HG03095 (cell line): ENCODE results near the gene CYP3A4.
"Not testable (repeated sequence)": the region's sequence is repeated elsewhere in the genome, so short reads cannot be mapped to it uniquely, and the experiment has no call there.

ENCODE experiments used
- ATAC-seq: cut with Tn5 transposase; IDR thresholded peaks from one replicate; pipeline ENCODE4 v1.9.1; 2021; ENCODE audit warnings: moderate library complexity; ENCODE audit not compliant: unreplicated experiment

CYP3A4 gene

DNA sequence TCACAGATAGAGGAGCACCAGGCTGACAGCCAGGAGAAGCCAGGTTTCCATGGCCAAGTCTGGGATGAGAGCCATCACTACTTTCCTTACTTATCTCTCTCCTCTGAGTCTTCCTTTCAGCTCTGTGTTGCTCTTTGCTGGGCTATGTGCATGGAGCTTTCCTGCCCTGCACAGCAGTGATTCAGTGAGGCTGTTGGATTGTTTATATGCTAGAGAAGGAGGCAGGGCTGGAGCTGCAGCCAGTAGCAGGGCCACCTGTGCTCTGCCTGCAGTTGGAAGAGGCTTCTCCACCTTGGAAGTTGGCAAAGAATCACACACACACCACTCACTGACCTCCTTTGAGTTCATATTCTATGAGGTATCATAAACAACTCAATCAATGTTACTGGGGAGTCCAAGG, at the start of gene CYP3A4:
Gene CYP3A4 (minus strand): TSS at position 178 of the 400 bp plus-strand sequence. CDS start 103 bp downstream, at position 75.
- ATAC-seq, result no peak

DNA sequence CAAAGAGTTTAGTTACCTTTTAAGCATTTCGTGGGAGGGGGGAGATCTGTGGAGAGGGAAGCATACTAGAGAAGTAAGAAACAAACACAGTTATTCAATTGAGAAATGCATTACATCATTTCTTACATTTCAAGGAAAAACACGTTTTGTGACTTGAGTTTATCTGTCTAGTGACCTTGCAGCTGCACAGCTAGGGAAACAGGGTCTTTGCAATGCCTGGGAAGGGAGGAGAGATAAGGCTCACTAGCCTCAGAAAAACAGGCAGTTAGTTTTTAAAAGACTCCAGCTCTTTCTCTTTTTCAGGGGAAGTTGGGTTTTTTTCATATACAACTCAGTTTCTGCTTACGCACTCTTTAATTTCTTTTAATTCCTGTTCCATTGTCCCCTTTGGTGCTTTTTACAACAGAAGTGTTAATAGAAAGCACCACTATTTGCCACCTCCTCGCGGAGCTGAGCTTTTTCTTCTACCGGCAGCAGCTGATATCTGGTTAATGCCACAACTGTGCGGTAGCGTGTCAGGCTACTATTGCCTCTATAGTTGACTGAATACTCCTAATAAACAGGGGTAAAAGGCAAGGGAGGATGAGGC, 49.4 kb upstream of the CYP3A4 start:
- no peak for ATAC-seq

DNA sequence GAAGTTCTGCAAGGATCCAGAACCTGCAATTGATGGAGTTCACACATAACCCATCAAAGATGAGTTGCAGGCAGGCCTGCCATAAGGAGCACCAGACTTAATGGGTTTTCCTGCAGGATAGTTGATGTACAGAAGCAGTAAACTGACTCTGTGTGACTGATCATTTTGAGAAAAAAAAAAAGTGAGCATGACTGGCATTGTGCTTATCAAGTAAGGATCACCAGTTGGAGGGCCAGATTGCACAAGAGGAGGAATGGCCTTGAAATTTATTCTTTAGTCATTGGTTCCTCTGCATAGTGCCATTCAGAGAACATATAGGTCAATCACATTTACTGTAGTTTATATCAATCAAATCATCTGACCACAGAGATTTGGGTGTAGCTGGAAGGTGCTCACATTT, 47.6 kb upstream of the CYP3A4 start:
- no peak for ATAC-seq

DNA sequence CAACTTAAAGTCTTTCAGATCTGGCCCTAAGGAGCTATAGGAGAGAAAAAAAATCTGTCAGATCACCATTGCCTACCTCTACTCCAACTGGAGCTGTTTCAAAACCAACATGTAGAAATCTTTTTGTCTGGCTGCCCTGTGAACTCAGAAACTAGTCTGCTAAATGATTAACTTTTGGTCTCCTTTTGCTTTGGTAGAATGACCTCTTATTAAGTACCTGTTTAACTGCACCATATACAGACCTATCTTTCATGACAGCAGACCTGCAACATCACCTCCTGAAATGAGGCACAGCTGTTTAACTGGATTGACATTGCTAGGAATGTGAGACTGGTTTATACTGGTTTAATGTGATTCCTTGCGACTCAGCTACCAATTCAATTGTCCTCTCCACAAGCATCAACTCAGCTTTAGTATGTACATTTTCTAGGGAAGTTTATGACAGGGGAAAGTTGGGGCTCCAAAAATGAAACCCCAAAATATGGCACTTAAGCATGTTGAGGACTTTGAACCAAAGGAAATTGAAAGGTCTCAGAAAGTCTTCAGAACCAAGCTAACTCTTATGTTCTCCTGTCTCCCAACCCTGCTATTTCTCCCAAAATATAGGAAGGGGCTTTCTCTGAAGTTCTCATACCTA, 45.7 kb upstream of the CYP3A4 start:
- ATAC-seq, result no peak

DNA sequence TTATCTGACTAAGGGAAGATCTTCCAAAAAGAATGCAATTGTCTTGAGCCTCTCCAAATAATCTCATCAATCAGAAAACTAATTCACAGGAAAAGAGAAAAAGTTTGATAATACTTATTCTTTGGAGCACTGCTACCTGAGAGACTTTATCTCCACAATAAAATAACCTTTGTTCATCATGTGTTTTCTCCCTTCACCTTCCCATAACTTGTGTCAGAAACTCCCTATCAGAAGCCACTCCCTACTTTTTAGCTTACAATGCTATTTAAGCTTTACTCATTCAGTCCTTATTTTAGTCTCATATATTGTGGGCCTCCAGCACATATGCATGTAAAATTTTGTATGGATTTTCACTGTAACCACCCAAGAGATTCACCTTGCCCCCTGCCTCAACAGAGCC, 44.8 kb upstream of the CYP3A4 start:
- ATAC-seq, result no peak

DNA sequence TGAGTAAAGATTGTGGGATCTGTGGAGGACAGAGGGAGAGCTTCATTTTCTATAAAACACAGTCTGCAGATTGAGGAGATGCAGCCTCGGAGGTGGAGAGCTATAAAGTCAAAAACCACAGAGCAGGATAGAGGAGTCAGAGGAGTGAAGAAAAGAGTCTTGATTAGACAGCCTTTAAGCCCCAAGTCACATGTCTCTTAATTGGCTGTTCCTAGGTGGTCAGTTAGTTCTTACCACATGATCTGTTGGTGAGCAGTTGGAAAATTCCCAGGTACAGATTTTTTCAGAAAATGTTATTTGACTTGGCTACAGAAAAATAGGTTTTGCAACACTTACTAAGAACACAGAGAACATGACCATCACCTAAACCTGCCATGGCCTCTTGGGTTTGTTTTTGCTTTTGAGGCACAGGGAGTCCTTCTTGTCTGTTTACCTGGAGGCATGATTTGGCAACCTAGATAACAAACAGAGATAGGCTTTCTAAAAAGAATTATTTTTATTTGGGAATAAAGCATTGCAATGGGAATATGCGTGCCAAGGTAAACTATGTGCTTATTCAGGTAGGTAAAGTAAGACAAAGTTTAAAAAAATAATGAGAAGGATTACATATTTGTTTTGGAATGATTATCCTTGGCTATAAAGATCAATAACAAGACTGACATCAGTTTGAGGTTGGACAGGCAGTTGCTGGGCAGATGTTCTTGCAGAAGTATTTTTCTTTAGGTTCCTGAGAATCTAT, 43.2 kb upstream of the CYP3A4 start:
- no peak for ATAC-seq

DNA sequence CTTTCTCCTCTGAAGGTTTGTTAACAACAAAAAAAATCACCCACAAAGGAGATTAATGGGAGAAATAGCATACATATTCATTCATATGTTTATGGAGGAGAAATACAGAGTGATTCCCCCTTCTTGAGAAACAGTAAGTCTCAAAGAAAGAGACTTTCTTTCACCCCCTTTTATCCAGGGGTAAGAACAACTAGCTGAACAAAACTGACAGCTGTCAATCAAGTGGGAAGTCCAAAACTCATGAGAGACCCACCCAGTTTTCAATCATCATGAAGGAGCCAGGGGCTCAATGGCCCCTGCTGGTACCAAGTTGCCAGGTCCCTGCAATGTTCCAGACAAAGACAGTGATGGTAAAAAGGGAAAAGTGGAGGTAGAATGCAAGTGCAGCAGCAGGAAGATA, 41.9 kb upstream of the CYP3A4 start:
- no peak for ATAC-seq

DNA sequence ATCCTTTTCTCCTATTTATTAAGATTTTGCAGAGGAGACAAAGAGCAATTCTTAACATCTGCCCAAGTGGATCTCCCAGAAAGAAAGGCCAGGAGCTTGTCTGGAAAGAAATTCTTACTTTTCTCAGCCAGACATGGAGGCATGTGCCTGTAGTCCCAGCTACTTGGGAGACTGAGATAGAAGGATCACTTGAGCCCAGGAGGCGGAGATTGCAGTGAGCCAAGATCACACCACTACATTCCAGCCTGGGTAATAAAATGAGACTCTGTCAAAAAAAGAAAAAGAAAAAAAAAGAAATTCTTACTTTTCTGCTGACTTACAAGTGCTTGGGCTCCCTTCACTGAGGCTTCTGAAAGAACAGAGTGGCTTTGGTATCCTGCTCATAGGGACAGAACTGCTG, 41.5 kb upstream of the CYP3A4 start:
- ATAC-seq, result no peak

DNA sequence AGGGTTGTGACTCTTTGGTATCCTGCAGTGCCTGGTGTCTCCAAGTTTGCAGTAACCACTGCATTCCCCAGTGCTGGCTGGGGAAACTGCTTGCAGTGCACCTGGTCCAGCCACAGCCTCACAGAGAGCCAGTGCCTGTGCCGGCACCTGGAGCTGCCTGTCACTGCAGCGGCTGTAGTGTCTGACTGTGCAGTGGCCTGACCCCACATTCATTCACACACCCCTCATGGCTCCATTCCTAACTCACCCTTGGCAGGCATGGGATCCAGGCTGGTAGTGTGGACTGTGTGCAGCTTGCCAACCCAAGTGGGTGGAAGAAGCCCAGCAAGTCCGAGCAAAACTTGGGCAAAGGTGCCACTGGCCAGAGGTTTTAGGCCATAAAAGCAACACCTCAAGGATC, 40.1 kb upstream of the CYP3A4 start:
- no peak for ATAC-seq

DNA sequence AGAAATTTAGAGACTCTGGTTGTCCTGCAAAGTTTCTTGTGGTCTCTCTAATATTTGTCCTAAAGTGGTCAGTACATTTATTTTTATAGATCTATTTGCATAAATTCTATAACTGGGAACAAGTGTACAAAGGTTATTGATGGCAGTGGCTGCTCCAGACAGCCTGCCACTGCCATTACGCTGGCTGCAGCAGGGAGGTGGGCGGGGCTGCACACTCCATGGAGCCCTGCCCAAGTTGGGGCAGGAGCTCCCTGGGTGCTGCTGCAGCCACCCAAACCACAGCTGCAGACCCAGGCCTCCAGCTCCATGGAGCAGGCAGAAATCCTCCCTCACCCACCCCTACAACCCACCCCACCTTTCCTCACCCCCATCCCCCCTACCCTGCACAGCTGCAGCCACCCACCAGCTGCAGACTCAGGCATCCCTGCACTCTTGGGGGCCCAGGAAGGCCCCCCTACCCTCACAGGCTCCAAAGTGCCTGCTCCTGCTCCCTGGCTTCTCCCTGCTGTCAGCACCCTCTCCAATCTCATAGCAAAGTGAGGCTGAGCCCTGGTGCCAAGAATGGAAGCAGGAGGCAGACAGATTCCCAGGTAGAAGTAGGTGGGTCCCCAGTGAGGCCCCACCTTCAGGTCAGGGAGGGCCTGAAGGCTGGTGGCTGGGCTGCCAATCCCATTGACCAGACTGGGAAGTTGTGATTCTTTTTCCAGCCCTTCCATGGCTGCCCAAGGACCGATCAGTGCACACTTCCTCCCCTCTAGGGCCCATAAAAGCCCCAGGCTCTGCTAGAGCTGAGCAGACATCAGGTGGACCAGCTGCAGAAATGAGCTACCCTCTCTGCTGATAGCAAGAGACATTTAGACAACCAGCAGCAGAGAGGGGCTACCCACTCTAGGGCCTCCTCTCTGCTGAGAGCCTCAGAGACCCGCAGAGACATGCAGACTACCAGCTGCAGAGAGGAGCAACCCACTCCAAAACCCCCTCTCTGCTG, 39.0 kb upstream of the CYP3A4 start:
- no peak for ATAC-seq

DNA sequence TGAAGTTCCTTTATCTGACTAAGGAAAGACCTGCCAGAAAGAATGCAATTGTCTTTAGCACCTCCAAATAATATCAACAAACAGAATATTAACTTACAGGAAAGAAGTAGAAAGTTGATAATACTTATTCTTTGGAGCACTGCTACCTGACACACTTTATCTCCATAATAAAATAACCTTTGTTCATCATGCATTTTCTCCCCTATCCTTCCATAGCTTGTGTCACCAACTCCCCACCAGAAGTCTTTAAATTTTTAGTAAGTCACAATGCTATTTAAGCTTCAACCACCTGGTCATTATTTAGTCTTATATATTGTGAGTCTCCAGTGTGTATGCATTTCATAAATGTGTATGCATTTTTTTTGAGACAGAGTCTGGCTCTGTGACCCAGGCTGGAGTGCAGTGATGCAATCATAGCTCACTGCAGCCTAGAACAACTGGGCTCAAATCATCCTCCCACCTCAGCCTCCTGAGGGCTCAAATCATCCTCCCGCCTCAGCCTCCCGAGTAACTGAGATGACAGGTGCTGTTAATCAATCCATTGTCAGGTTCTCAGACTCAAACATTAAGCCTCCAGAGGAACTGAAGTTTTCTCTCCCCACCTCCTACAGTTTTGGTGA, 36.5 kb upstream of the CYP3A4 start:
- no peak for ATAC-seq

DNA sequence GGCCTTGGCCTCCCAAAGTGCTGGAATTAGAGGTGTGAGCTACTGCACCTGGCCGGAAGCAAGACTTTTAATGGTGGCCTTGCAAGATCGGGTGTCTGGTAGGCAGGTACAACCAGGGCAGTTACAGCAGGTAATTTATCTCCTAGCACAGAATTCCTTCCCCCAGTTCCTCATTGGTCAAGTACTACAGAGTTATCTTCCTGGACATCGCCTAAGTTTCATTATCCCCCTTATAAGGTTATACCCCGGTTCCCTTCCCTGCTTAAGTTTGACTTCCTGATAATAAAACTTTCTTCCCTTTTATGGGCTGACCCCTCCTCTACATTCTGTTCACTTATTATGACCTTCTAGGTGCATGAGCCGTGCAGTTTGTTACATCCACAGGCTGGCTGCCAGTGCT, 24.8 kb upstream of the CYP3A4 start:
- ATAC-seq, result no peak

DNA sequence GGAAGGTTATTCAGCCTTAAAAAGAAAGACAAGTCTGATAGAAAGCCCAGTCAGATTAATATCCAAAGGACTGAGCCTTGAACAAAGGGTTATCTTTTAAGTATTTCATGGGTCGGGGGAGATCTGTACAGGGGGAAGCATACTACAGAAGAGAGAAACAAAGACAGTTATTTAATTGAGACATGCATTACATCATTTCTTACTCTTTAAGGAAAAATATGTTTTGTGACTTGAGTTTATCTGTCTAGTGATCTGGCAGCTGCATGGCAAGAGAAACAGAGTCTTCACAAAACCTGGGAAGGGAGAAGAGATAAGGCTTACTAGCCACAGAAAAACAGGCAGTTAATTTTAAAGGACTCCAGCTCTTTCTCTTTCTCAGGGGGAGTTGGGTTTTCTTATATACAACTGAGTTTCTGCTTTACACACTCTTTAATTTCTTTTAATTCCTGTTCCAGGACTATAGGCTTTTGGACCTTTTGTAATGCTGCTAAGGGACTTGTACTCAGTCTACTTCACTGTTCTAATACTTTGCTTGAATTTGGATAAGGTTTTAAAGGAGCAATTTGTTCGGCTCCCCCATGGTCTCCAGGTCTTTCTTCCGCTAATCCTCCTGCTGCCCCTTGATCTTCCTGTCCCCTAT, 23.0 kb upstream of the CYP3A4 start:
- no peak for ATAC-seq

DNA sequence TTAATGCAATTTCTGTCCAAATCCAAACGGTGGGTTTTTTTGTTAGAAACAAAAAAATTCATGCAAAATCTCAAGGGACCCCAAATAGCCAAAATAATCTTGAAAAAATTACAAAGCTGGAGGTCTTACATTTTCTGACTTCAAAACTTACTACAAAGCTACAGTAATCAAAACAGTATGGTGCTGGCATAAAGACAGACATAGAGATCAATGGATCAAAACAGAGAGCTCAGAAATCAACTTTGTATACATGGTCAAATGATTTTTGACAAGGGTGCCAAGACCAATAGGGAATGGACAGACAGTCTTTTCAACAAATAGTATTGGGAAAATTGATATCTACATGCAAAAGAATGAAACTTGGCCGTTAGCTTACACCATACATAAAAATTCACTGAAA, 21.7 kb upstream of the CYP3A4 start:
- no peak for ATAC-seq

DNA sequence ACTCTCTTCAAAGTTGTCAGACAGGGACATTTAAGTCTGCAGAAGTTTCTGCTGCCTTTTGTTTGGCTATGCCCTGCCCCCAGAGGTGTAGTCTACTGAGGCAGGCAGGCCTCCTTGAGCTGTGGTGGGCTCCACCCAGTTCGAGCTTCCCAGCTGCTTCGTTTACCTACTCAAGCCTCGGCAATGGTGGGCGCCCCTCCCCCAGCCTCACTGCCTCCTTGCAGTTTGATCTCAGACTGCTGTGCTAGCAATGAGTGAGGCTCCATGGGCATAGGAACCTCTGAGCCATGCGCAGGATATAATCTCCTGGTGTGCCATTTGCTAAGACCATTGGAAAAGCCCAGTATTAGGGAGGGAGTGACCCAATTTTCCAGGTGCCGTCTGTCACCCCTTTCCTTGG, 19.1 kb upstream of the CYP3A4 start:
- ATAC-seq, result not testable (repeated sequence)

DNA sequence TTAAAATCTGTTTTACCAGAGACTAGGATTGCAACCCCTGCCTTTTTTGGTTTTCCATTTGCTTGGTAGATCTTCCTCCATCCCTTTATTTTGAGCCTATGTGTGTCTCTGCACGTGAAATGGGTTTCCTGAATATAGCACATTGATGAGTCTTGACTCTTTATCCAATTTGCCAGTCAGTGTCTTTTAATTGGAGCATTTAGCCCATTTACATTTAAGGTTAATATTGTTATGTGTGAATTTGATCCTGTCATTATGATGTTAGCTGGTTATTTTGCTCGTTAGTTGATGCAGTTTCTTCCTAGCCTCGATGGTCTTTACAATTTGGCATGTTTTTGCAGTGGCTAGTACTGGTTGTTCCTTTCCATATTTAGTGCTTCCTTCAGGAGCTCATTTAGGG, 17.4 kb upstream of the CYP3A4 start:
- not testable (repeated sequence) for ATAC-seq

DNA sequence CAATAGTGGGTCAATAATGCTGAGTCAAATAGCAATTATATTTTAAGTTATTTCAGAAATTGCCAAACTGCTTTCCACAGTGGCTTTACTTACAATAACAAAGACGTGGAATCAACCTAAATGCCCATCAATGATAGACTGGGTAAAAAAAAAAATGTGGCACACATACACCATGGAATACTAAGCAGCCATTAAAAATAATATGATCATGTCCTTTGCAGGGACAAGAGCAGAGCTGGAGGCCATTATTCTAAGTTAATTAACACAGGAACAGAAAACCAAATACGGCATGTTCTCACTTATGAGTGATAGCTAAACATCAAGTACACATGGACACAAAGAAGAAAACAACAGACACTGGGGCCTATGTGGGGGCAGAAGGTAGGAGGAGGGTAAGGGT, 15.0 kb upstream of the CYP3A4 start:
- ATAC-seq, result no peak

DNA sequence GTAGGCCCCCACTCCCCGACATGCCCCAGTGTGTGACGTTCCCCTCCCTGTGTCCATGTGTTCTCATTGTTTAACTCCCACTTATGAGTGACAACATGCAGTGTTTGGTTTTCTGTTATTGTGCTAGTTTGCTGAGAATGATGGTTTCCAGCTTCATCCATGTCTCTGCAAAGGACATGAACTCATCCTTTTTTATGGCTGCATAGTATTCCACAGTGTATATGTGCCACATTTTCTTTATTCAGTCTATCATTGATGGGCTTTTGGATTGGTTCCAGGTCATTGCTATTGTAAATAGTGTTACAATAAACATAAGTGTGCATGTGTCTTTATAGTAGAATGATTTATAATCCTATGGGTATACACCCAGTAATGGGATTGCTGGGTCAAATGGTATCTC, 11.9 kb upstream of the CYP3A4 start:
- ATAC-seq, result not testable (repeated sequence)

DNA sequence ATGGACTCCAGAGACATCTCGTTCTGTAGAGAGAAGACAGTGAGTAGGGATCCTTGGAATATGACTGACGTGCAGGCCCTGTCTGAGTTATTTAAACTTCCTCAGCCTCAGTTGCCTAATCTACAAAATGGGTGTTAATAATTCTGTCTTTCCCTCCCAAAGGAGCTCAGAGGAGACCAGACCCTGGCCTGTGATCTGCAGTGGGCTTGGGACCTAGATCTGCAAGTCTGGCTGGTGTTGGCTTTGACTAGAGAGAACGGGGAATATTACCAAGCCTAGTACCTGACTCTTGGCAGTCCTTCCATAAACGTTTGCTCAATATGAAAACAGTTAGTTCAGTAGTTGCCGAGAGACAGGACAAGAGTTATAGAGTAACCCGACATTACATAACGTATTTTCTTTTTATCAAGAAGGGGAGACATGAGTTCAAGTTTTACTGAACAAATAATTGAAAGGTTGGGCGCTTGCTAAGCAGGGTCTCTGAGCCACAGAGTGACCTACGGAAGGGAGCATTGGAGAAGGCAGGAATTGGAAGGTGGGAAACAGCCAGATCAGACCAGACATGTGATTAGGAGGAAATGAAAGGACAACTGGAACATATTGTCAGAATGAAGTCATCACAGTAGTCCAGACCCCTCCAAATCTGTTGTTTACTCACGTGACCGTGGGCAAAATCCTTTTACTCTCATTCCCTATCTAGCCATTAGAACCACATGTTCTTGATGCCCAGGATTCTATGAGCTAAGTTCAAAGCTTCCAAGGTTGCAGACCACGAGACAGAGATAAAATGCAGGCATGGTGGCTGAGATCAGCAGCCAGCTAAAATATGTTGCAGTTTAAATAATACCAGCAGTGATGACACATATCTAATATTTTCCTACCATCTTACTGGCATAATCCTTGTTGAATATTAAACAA, 10.9 kb upstream of the CYP3A4 start:
- no peak for ATAC-seq
